Ammon's horn (tissue), 1 donor: ENCODE measurements around the gene EXD3.

Experiments
- DNase-seq: peaks from one replicate; pipeline ENCODE4 v3.0.0-alpha.2; 2016; ENCODE audit warnings: low spot score

EXD3 gene

DNA sequence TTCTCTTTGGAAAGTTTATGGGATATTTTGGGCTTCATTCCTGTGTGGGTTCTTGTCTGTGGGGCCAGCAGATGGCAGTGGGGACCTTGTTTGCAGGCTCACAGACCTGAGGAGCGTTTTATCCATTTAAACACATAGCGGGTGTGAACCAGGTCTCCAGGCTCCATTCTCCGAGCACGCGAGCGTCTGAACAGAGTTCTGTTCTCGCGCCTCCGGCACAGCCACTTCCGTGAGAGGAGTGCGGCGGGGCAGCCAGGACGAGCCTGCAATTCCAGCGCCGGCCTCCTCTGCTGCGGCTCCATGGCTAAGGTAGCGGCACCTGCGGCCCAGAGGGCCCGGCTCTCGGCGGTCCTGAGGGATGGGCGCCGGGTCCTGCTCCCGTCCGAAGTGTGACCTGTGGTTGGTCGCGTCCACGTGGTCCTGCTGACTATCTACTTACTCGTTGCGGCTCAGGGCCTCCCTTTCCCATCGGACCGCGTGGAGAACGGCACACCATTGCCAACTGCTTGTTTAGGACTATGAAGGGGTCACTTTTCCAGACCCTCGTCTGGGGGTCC is 128.2 kb downstream of the EXD3 start:
- no peak for DNase-seq

DNA sequence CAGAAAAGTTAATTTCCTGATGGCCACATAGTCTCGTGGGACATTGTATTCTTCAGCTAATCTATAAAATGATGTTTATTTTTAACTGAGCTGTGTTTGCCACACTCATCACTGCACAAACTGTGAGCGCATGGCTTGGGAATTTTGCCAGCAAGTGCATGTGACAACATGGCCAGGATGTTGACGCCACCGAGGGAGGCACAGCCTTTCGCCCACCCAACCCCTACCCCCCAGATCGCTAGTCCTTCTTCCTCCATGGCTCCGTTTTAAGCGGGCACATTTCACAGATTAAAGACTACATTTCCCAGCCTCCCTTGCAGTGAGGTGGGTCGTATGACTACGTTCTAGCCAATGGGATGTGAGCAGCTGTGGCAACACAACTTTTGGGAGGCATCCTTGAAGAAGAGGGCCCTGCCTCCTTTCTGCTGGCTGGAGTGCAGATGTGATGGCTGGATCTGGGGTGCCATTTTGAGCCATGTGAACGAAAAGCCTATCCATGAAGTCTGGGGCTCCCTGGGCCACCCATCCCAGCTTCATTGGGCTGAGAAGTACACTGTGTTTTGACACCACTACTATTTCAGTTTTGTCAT is 128.8 kb downstream of the EXD3 start:
- no peak for DNase-seq

DNA sequence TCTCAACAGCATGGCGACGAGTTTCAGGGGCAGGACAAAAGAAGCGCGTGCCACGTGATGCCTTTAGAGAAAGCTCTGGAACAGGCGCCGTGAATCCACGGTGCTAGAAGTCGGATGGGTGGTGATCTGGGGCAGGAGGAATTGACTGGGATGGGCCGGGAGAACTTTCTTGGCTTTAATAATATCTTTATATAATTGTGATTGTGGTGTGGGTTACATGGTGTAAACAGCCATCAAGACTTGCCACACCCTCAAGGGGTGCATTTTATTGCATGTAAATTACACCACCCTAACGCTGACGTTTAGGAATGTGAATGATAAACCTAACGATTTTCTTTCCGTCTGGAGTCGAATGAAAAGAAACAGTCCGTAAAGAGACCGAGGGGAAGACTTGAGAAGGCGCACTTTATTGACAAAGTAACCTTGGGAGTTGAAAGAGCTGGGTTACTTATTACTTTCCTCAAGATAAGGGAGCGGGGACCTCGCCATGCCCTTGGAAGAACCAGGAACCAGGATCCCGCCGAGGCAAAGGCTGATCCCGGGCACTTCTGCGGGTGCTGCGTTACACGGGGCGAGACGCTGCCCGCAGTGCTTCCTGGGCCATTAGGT is 129.4 kb downstream of the EXD3 start:
- DNase-seq: no peak

DNA sequence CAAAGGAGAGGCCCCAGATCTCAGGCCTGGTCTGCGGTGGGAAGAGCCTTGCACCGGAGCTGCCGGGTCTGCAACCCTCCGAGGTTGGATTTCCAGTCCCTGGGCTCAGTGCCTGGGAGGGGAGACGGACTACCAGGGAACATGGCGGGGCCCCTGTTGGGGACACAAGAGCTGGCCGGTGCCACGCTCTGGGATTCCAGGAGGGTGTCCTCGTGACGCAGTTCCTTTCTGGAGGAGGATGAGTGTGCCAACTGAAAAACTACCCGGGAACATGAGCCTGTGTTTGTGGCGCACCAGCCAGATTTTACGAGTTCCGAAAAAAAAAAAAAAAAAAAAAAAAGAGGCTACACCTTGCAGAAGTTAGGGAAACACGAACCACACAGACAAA is 129.9 kb downstream of the EXD3 start:
- no peak for DNase-seq

DNA sequence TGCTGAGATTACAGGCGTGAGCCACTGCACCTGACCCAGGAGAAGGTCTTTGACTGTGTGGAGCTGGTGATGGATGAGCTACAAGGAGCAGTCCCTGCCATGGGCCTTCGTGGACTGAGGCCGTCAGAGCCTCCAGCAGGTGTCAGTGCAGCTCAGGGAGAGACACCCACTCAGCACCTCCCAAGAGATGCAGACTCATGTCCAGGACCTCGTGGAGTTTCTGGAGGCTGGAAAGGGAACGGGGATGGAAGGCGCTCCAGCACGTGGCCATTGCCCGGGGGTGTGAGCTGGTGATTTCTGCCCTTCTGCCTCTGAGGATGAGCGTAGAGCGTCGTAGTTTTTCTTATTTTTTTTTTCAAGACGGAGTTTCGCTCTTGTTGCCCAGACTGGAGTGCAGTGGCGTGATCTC is 136.0 kb downstream of the EXD3 start:
- no peak for DNase-seq

DNA sequence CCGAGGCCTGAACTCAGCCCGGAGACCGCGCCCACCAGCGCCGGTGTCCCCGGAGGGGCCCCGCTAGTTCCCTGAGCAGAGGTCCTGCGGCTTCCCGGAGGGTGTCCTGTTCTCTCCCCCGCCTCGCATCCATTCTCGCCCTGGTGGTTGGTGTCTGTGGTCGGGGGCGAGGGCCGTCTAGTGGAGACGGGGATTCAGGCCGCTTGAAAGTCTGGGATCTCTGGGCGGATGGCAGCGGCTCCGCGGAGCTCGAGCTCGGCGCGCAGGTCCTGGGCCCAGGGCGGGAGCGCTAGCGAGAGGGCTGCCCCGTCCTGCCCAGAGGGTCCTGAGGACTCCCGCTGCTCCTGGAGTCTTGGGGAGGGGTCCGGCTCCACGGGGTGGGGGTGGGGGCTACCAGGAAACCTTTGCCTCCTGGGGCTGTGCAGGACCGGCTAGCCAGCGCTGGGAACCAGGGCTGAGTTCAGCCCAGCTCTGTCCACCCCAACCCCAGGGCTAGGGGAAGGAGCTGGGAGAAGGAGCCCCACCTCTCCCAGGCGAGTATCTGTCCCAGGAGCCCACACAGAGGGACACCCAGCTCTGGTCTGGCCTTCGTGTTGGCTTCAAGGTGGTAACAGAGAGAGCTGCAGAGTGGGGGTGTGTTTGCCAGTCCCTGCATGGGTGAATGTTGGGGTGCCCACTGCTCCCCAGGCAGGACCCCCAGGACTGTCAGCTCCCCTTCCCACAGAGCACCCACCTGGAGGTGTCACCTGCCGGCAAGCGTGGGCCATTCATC is 141.4 kb downstream of the EXD3 start:
- DNase-seq: no peak

DNA sequence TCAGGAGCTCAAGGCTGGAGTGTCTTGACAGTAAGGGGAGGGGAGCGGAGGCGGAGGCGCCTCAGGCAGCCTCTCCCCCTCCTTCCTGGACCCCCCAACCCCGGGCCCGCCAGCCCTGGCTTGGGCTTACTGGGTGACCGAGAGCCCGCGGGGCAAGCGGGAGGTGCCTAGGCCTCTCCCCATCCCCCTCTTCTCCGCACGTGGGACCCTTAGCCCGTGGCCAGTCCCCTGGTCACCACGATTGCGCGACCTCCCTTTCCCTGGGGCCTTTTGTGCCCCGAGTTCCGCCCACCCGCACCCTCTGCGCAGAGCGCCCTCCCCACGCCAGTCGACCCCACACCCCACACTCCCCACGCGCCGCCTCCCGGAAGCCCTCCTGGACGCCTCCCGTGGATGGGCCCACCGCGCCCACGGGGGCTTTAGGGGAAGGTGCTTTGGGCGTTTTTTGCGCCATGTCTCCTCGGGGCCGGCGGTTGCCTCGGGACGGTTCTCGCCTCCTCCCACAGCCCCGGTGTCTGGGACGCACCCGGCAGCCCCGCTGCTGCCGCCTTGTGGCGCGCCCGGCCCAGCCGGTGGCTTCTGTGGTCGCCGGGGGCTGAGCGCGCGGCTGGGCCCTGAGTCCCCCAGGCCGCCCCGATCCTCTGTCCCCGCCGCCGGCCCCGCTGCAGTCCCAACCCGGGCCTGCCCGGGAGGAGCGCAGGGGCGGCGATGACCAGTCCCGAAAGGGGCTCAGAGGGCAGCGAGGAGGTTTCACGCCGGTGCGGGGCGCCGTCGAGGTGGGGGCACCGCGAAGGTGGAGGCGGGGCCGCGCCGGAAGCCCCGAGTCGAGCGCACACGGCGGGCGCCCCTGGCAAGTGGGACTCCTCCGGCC is 142.3 kb downstream of the EXD3 start:
- DNase-seq: no peak

DNA sequence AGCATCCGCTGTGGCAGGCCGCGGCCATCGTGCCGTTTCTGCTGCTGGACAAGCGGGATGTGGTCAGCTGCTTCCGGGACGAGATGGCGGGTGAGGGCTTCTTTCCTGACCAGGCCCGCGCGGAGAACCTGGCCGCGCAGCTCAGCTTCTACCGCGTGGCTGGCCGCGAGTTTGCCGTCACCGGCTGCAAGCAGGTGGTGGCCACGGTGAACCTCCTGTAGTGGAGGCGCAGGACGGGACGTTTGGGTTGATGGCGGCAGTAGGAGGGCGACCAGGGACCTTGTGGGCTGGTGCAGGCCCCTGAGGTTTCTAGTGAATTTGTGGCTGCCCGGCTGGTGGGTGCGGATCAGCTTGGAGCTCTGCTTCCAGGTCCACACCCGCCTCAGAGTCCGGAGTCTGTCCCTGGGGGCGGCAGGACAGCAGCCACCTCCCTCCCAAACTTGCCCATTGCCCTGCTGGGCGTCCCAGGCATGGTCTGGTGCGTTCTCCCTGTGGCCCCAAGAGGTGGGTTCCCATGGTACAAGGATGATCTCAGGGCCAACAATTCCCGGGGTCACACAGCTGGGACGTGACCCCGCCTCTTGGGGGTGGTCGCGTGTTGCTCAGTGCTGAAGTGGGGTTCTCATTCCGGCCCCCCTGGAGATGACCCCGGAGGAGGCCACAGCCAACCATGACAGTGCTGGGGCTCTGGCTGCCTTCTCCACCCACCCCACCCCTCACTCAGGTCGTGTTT is 143.1 kb downstream of the EXD3 start:
- DNase-seq: no peak

DNA sequence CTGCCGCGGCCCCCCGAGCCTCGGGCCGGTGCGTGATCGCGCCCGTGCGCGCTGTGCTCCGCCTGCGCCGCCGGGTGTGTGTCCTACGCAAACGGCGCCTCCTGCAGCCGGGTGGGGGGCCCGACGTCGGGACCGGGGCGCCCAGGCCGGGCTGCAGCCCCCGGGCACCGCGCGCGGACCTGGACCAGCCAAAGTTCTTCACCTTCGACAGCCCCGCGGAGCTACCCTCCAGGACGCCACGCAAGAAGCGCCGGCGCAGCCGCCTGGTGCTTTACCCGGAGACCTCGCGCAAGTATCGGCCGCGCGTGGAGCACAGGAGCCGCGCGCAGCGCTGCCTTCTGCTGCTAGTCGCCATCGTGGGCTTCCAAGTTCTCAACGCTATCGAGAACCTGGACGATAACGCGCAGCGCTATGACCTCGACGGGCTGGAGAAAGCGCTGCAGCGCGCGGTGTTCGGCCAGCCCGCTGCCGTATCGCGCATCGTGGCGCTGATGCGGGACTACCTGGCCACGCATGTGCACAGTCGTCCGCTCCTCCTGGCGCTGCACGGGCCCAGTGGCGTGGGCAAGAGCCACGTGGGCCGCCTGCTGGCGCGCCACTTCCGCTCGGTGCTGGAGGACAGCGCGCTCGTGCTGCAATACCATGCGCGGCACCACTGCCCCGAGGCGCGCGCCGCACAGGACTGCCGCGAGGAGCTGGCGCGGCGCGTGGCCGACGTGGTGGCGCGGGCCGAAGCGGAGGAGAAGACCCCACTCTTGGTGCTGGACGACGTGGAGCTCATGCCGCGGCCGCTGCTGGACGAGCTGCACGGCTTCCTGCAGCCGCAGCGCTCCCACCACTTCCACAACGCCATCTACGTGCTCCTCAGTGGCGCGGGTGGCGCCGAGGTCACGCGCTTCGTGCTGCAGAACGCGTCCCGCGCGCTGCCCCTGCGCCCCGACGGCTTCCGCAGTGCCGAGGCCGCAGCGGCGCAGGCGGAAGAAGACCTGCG is 143.9 kb downstream of the EXD3 start:
- DNase-seq: no peak

DNA sequence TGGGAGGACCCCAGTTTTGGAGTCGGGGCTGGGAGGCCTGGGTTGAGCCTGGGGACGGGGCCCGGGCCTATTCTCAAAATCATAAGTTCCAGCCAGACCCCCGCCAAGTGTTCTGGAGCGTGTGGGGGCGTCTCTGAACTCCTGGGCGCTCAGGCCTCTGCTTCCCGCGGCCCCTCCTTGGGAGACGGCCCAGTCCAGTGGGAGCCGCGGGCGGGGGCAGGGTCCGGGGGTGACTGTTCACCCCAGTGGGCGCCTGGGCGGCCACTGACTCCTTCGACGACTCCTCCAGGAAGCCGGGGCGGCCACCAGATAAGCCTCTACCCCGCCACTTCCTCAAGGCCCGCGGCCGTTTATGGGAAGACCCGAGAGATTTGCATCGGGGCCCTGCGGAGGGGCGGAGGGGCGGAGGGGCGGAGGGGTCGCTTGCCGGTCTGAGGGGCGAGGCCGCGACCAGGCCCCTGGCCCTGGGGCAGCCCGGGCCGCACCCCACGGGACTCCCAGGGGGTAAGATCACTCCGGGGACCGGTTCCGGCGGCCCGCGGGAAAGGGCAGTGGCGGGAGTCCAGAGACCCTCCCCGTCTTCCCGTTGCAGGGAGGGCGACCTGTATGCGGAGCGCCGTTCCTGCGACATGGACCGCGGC is 144.8 kb downstream of the EXD3 start:
- DNase-seq: no peak

DNA sequence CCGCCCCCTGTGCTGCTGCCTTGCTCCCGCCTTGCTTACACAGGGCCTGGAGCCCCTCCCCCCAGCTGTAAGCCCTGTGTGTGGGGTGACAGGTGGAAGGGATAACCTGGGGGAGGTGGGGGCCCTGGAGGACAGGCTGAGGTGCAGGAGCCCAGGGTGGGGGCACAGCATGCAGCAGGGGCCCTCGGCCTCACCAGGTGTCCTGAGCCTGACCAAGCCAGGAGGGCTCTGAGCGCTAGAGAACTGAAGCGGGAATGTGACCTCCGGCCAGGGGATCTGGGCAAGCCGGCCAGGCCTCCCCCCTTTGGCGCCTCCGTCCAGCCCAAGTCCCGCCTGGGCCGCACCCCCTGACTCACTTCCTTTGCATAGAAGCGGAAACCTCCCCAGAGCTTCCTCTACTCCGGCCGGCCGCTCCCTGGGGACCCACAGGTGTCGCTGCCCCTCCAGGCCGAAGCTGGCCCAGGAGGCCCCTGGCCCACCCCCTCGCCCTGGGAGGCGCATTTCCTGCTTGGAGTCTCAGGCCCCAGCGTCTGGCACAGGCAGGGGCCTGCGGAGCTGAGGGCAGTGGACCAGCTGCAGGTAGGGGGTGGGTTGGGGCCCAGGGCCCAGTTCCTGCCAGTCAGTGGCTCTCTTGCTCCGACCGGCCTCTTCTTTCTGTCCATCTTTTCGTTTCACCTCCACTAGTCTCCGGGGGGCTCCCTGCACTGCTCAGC is 145.5 kb downstream of the EXD3 start, which contains the start of gene TOR4A:
TSS of gene TOR4A (plus strand) at position 398 of the 713 bp plus-strand sequence. CDS start 964 bp downstream, outside the sequence.
- DNase-seq: peak; percentile 56

DNA sequence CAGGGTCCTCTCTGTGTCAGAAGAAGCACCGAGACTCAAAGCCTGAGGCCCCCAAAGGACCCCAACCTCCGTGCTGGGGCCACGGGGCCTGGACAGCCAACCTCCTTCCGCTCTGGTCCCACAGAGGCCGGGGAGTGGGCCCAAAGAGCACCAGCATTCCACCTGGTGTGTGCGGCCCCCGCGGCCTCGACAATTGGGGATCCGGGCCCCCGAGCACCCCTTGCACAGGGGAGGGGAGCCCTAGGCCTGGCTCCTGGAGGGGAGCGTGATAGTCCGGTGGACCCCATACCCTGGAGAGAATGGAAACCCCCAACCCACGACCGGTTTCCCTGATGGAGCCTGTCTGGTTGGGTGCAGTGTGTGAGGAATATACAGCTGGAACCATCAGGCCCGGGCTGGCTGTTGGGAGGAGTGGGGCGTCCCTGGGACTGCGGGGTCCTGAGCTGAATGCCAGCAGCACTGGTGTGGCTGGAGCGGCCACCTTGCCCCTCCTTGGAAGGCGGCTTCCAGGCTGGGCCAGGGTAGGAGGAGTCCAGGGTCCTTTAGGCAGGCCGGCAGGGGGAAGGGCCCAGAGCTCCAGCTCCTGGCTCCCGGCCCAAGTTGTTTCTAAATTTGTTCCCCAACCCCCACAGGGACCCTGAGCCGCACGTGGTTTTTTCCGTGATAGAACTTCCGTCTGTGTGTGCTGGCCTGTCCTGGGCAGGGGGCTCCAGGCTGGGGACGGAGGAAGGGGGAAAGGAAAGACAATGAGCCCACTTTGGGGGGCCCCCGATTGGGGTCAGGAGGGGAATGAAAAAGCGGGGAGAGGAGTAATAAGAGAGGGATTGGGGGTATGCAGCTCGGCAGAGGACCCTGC is 146.3 kb downstream of the EXD3 start:
- DNase-seq: no peak

DNA sequence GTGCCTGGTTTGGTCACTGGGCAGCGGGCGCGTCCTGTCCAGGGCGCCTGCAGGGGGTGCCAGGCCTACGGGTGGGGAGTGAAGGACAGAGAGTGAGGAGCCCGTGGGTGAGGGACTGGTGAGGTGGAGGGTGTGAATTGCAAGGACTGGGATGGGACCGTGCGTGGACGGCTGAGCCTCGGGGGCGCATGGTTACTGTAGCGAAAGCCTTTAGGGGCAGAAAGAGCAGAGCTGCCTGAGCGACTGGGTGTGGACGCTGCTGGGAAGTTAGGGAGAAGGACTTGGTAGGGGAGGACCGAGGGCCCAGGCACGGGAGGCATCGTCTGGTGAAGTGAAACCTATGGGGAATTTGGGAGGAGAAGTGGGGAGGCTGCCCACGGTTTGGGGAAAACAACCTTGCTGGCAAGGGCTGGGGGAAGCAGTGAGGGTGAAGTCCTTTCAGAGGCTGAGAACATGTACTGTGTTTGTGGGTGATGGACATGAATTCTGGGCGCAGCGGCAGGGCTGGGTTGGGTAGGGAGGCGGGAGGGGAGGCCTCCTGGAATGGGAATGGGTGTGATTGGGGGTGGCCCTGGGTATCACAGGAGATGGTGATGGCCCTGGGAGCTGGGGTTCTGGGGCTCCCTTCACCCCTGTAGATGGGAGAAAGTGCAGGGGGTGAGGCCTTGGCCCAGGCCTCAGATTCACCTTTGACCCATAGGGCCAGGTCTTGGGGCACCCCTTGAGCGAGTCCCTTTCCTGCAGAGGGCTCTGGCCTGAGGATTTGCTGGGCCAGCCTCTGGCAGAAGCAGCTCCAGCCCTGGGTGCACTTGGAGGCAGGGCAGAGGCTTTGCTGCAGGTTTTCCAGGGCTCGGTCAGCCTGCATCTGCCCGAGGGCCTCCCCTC is 147.1 kb downstream of the EXD3 start:
- no peak for DNase-seq

DNA sequence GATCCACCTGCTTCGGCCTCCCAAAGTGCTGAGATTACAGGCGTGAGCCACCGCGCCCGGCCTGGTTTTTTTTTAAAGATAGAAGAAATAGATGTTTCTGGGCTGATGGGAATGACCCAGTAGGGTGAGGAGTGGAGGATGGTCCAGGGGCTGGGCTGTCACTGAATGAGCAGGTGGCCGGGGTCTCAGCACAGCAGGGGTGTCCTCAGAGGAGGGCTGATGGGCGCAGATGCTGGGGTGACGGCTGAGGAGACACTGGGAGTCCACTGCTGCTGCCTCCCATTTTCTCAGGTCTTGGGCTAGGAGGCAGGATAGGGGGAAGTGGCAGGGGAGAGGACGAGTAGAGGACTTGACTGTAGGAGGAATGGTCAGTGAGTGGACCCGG is 147.8 kb downstream of the EXD3 start:
- no peak for DNase-seq

DNA sequence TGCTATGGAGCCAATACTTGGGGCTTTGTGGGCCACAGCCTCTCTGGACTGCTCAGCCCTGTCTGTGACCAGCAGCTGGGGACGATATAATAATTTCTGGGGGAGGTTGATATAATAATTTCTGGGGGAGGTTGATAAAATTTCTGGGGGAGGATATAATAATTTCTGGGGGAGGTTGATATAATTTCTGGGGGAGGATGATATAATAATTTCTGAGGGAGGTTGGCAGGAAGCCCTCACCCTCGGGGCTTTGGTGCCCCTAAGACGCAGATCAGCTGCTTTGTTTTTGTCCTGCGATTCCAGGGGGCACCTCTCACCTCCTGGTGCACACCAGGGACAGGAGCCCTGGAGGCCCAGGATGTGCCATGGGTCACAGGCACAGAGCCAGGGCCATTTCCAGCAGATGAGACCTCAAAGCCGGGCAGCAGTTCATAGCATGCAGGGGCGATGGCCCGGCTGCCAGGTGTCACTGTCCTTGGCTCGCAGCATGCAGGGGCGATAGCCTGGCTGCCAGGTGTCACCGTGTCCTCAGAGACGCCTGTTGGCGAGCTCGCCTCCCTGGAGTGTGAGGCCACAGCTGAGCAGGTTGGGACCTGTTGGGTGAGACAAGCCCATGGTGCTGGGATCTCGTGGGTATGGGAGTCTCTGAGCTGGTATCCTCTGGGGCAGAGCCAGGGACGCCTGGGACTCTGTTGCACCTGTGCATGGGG is 149.2 kb downstream of the EXD3 start:
- no peak for DNase-seq

DNA sequence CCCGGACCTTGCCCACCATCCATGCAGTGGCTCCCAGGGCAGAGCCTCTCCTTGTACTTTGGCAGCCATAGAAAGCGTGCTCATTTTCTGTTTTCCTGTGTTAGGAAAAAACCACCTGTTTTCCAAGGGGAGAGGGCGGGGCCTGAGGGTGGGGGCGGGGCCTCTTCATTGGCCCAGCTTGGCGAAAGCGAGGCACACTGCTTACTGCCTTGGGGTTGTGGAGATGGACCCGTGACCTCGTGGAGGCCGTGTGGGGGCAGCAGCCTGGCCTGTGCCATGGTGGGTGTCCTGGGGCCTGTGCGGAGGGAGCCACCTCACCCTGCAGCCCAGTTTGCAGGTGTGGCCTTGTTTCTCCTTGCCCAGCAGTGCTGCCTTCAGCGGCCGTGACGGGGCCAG is 149.9 kb downstream of the EXD3 start:
- no peak for DNase-seq
